NCI-H187 treated with DMSO at 0.1 percent for 48 hours (cell line): ENCODE data around the gene TBK1.

Experiments used
- DNase-seq: peaks from one replicate; lab custom pipeline; 2025; lab: John Stamatoyannopoulos, UW

Gene TBK1

GRCh38 chr12:64452559-64453329 is 824 bp downstream of the TBK1 start:
- DNase-seq = no peak

GRCh38 chr12:64455506-64455905 is 3.6 kb downstream of the TBK1 start:
- no peak for DNase-seq

- no peak for DNase-seq
These were observed 4.2 kb downstream of the TBK1 start for GRCh38 chr12:64456119-64456518.

- no peak for DNase-seq
These were observed 5.1 kb downstream of the TBK1 start for GRCh38 chr12:64457032-64457431.

DNA sequence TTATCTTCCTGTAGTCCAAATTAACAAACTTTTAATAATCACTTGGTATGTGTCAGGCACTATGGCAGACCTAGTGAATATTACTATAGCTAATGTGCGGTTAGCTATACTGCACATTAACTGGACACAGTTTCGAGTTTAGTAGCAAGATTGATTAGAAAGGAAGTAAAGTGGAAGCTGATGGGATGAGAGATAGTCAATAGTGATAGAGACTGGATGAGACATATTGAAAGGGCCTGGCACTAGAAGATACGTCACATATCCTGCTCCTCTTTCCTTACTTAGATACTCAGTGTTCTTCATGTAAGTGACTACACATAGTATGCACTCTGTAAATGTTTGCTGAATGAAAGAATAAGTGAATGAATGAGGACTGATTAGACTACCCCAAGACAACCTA is 5.5 kb downstream of the TBK1 start:
- no peak for DNase-seq

DNA sequence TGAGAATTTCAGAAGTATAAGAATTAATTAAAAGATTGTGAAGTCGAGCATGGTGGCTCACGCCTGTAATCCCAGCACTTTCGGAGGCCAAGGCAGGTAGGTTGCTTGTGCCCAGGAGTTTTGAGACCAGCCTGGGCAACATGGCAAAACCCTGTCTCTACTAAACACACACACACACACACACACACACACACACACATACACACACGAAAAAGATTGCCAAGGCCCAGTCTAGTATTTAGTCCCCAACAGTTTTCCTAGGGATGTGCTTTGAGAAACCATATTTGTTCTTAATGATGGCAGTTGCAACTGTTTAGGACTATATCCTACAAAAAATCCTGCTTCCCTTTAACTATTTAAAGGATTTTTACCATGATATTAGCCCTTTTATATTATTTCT is 6.0 kb downstream of the TBK1 start:
- no peak for DNase-seq

- no peak for DNase-seq
These were observed 7.5 kb downstream of the TBK1 start for GRCh38 chr12:64459394-64459891.

- no peak for DNase-seq
These were observed 9.9 kb downstream of the TBK1 start for GRCh38 chr12:64461634-64462414.

- no peak for DNase-seq
These were observed 14.3 kb downstream of the TBK1 start for GRCh38 chr12:64466178-64466577.

DNA sequence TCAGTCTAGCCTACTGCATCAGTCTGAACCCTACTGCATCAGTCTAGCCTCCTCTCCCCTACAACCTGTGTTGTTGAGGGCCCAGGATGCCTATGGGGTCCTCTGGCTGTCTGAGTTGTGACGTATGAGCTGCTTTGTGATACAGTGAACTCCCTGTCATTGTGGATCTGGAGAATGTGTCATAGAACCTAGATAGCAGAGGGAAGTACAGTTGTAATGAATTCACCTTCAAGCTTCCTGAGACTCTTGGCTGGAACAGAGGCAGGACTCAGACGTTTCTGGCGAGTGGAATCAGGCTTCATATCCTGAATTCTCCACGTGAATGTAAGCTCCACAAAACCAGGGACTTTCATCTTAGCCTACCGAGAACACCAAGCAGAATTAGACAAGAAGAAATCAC is 17.0 kb downstream of the TBK1 start:
- DNase-seq = no peak

GRCh38 chr12:64469455-64470142 is 17.7 kb downstream of the TBK1 start:
- no peak for DNase-seq

- no peak for DNase-seq
These were observed 18.6 kb downstream of the TBK1 start for GRCh38 chr12:64470495-64470894.

- DNase-seq = no peak
These were observed 21.3 kb downstream of the TBK1 start for GRCh38 chr12:64473176-64473575.

GRCh38 chr12:64475518-64475917 is 23.6 kb downstream of the TBK1 start:
- DNase-seq = no peak

DNA sequence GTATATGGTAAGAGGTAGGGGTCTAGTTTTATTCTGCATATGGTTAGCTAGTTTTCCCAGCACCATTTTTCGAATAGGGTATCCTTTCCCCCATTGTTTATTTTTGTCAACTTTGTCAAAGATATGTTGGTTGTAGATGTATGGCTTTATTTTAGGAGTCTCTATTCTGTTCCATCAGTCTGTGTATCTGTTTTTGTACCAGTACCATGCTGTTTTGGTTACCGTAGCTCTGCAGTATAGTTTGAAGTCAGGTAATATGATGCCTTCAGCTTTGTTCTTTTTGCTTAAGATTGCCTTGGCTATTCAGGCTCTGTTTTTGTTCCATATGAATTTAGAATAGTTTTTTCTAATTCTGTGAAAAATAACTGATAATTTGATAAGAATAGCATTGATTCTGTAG is 24.9 kb downstream of the TBK1 start:
- no peak for DNase-seq

DNA sequence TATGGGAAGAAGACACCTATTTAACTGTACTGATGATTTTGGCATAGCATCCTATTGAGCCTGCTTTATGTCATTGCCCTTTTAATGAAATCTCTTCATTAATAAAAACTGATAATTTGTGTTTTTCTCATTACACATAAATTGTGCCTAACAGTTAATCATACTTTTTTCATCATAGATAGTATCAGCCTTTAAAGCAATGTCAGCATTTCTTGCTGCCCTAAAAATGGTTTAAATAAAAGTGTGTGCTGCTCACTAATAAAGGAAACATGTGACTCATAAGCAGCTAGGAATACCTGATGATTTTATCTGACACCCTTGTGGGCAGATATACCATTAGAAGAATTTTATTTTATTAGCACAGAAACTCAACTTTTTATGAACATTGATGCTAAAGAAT is 26.7 kb downstream of the TBK1 start:
- DNase-seq = no peak

- no peak for DNase-seq
These were observed 28.2 kb downstream of the TBK1 start for GRCh38 chr12:64480148-64480547.

GRCh38 chr12:64486657-64487056 is 34.7 kb downstream of the TBK1 start:
- no peak for DNase-seq

DNA sequence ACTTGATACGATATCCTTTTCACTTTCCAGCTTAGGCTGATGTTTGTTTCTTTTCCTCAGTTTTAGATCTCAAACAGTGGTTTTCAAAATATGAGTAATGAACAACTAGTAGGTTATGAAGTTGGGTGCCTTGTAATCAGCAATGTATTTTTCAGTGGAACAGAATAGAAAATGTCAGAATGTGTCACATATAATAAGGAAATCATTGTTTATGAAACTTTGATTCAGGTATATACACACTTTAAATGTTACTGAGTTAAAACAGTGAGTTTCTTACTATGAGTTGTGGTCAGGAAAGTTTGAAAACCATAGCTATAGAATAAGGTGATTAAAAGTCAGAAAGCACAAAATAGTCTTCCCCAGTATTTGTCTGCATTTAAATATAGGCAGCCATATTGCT is 39.8 kb downstream of the TBK1 start:
- no peak for DNase-seq

DNA sequence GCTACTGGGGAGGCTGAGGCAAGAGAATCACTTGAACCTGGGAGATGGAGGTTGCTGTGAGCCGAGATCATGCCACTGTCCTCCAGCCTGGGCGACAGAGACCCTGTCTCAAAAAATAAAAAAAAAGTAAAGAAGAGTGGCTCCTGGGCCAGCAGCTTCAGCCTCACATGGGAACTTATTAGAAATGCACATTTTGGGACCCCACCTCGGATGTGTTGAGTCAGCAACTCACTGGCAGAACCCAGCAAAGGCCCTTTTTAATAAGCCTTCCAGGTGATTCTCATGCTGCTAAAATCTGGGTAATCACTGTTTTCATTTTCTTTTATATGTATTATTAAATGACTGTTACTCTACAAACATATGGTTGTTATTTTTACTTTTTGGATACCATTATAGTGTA is 41.6 kb downstream of the TBK1 start:
- DNase-seq = no peak

GRCh38 chr12:64494998-64495729 is 43.2 kb downstream of the TBK1 start:
- no peak for DNase-seq

GRCh38 chr12:64496839-64497400 is 45.0 kb downstream of the TBK1 start:
- no peak for DNase-seq
